H9 (cell line): ENCODE data around the gene GRK4. TPM values are rescaled to one million over a fixed set of nuclear protein-coding genes. Genes with fewer than 3 reads are reported as not detected.

Experiments
- DNase-seq: peaks from one replicate; pipeline ENCODE4 v3.0.0-alpha.2; 2017
- H2AFZ ChIP-seq: one replicate; pipeline ENCODE4 v1.6.1; 2013; ENCODE audit warnings: mild to moderate bottlenecking, low read length, control low read depth, moderate library complexity
- H2AK5ac ChIP-seq: 2 replicates; pipeline ENCODE4 v1.6.1; 2013; ENCODE audit warnings: low read length, control low read depth, mixed read lengths; ENCODE audit not compliant: insufficient read length
- H2BK120ac ChIP-seq: one replicate; pipeline ENCODE4 v1.6.1; 2013; ENCODE audit warnings: low read depth, mild to moderate bottlenecking, low read length, control low read depth, inconsistent platforms; ENCODE audit not compliant: poor library complexity, severe bottlenecking
- H2BK12ac ChIP-seq: 2 replicates; pipeline ENCODE4 v1.6.1; 2013; ENCODE audit warnings: low read length, control low read depth, mixed read lengths, low read depth; ENCODE audit not compliant: insufficient read length
- H2BK15ac ChIP-seq: 2 replicates; pipeline ENCODE4 v1.6.1; 2013; ENCODE audit warnings: low read depth, low read length, control low read depth
- H2BK20ac ChIP-seq: one replicate; pipeline ENCODE4 v1.6.1; 2013; ENCODE audit warnings: low read depth, mild to moderate bottlenecking, low read length, control low read depth, inconsistent platforms; ENCODE audit not compliant: poor library complexity, severe bottlenecking
- H2BK5ac ChIP-seq: 2 replicates; pipeline ENCODE4 v1.6.1; 2013; ENCODE audit warnings: low read length, control low read depth, mixed read lengths; ENCODE audit not compliant: insufficient read length
- H3K14ac ChIP-seq: 2 replicates; pipeline ENCODE4 v1.6.1; 2013; ENCODE audit warnings: low read length, control low read depth; ENCODE audit not compliant: insufficient read depth
- H3K18ac ChIP-seq: 2 replicates; pipeline ENCODE4 v1.6.1; 2013; ENCODE audit warnings: low read depth, mild to moderate bottlenecking, mixed read lengths, low read length, control low read depth; ENCODE audit not compliant: insufficient read length
- H3K23ac ChIP-seq: 2 replicates; pipeline ENCODE4 v1.6.1; 2013; ENCODE audit warnings: low read length, control low read depth, mixed read lengths, low read depth; ENCODE audit not compliant: insufficient read length
- H3K23me2 ChIP-seq: 2 replicates; pipeline ENCODE4 v1.6.1; 2013; ENCODE audit warnings: low read depth, mild to moderate bottlenecking, mixed read lengths, low read length, control low read depth; ENCODE audit not compliant: insufficient read length, poor library complexity, severe bottlenecking
- H3K27ac ChIP-seq: 2 replicates; pipeline ENCODE4 v1.5.1; 2013; ENCODE audit warnings: low read length, control low read depth, mixed read lengths, low read depth; ENCODE audit not compliant: insufficient read length
- H3K27me3 ChIP-seq: 2 replicates; pipeline ENCODE4 v1.6.1; 2013; ENCODE audit warnings: low read length, control low read depth, inconsistent platforms; ENCODE audit not compliant: insufficient read depth
- H3K4ac ChIP-seq: 2 replicates; pipeline ENCODE4 v1.6.1; 2013; ENCODE audit warnings: low read depth, mild to moderate bottlenecking, control low read depth, inconsistent platforms, low read length, moderate library complexity
- H3K4me1 ChIP-seq: 2 replicates; pipeline ENCODE4 v1.6.1; 2013; ENCODE audit warnings: low read length, control low read depth, inconsistent platforms; ENCODE audit not compliant: insufficient read depth
- H3K4me2 ChIP-seq: 2 replicates; pipeline ENCODE4 v1.6.1; 2013; ENCODE audit warnings: low read length, control low read depth, mixed read lengths; ENCODE audit not compliant: insufficient read length, insufficient read depth
- H3K56ac ChIP-seq: 2 replicates; pipeline ENCODE4 v1.6.1; 2013; ENCODE audit warnings: low read depth, mild to moderate bottlenecking, mixed read lengths, low read length, control low read depth; ENCODE audit not compliant: insufficient read length
- H3K79me1 ChIP-seq: 2 replicates; pipeline ENCODE4 v1.6.1; 2013; ENCODE audit warnings: low read depth, mild to moderate bottlenecking, moderate library complexity, low read length, control low read depth, inconsistent platforms; ENCODE audit not compliant: insufficient read depth, poor library complexity, severe bottlenecking
- H3K79me2 ChIP-seq: 2 replicates; pipeline ENCODE4 v1.6.1; 2013; ENCODE audit warnings: low read length, control low read depth, inconsistent platforms; ENCODE audit not compliant: insufficient read depth
- H3K9ac ChIP-seq: 2 replicates; pipeline ENCODE4 v1.6.1; 2013; ENCODE audit warnings: low read length, control low read depth, mixed read lengths; ENCODE audit not compliant: insufficient read length; ENCODE audit errors: extremely low read depth
- H3K9me3 ChIP-seq: one replicate; pipeline ENCODE4 v1.6.1; 2013; ENCODE audit warnings: low read depth, low read length, inconsistent platforms; ENCODE audit not compliant: control insufficient read depth
- H3T11ph ChIP-seq: one replicate; pipeline ENCODE4 v1.6.1; 2013; ENCODE audit warnings: mild to moderate bottlenecking, low read length, control low read depth, inconsistent platforms
- H4K20me1 ChIP-seq: one replicate; pipeline ENCODE4 v1.6.1; 2013; ENCODE audit not compliant: control insufficient read depth, insufficient read length, insufficient read depth
- H4K5ac ChIP-seq: 2 replicates; pipeline ENCODE4 v1.6.1; 2013; ENCODE audit warnings: low read depth, mild to moderate bottlenecking, mixed read lengths, low read length, control low read depth; ENCODE audit not compliant: insufficient read length
- H4K8ac ChIP-seq: replicated peaks from 2 replicates; pipeline ENCODE4 v1.6.1; 2013; ENCODE audit warnings: low read length, control low read depth, mixed read lengths, low read depth; ENCODE audit not compliant: insufficient read length
- H4K91ac ChIP-seq: 2 replicates; pipeline ENCODE4 v1.6.1; 2013; ENCODE audit warnings: low read depth, mild to moderate bottlenecking, moderate library complexity, mixed read lengths, low read length, control low read depth; ENCODE audit not compliant: insufficient read length
- H3K27ac Mint-ChIP-seq, 3 experiments: 2 replicates in 2 of 3; 3 replicates in 1 of 3; pipeline ENCODE4 v1.8.0; 2020 to 2021; ENCODE audit warnings: mixed read lengths in 3 of 3, mild to moderate bottlenecking in 1 of 3, moderate library complexity in 1 of 3
- H3K27me3 Mint-ChIP-seq: 2 replicates; pipeline ENCODE4 v1.8.0; 2021; ENCODE audit warnings: low read depth, mild to moderate bottlenecking, moderate library complexity, mixed read lengths
- H3K36me3 Mint-ChIP-seq, 3 experiments: 2 replicates in 2 of 3; 3 replicates in 1 of 3; pipeline ENCODE4 v1.8.0; 2020 to 2021; ENCODE audit warnings: low read depth in 3 of 3, mixed read lengths in 3 of 3; ENCODE audit not compliant: insufficient read depth in 1 of 3
- H3K4me1 Mint-ChIP-seq, 2 experiments: 2 replicates each; pipeline ENCODE4 v1.8.0; 2020; ENCODE audit warnings: mixed read lengths in 2 of 2
- H3K4me3 Mint-ChIP-seq, 2 experiments: 2 replicates in 1 of 2; 3 replicates in 1 of 2; pipeline ENCODE4 v1.8.0; 2020 to 2021; ENCODE audit warnings: mild to moderate bottlenecking in 2 of 2, mixed read lengths in 2 of 2, moderate library complexity in 1 of 2
- H3K9me3 Mint-ChIP-seq, 2 experiments: 2 replicates in 1 of 2; 3 replicates in 1 of 2; pipeline ENCODE4 v1.8.0; 2020; ENCODE audit warnings: mild to moderate bottlenecking in 2 of 2, mixed read lengths in 2 of 2, moderate library complexity in 1 of 2
- WGBS: extraction: QIAGEN DNeasy Blood & Tissue Kit; methylation state at CpG from one replicate; pipeline ENCODE4 v1.1.7; 2013; ENCODE audit warnings: missing lambda C conversion rate, low lambda C conversion rate, mixed read lengths; ENCODE audit not compliant: insufficient read length; ENCODE audit errors: extremely low coverage; 5-methylcytosine and 5-hydroxymethylcytosine counted together
- total RNA-seq: library from RNA; stranded (reverse); gene quantifications from 2 replicates; pipeline ENCODE4 v1.2.1, GENCODE V29; 2021
- TF ChIP-seq, protein P1 (sequence below): fragments of 200-600 bp; sonication (generic); conservative IDR thresholded peaks from 3 replicates; pipeline ENCODE4 v1.8.0; 2021; ENCODE audit warnings: antibody characterized with exemption, mild to moderate bottlenecking

Gene GRK4
- total RNA-seq, 1 experiment from 2014 or later: 4.8 TPM

DNA sequence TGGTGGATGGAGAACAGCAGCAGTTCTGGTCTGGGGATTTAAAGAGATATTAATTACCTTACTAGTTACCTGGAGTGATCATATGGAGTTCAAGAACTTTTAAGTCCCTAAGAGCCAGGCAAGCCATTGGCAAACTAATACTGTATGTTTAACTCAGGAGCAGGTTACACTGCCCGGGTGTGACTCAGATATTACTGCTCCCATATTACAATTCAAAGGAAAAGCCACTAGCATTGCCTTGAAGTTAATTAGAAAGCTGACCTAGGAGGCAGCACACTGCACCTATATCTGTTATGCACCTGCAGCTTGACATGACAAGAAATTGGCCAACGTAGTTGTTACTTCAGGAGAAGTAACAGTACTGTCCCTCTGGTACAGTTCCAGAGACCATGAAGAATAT is 47.2 kb downstream of the GRK4 start:
- no peak overlapping the region for H4K91ac ChIP-seq
- no peak overlapping the region for H4K5ac ChIP-seq
- no CpG with 5 or more reads among the region's 2 CpGs for WGBS
- no peaks in the 10 kb centered on the region for H3K27me3 Mint-ChIP-seq
- no peak overlapping the region for H3K4ac ChIP-seq
- H3K4me1 ChIP-seq: no peaks in the 10 kb centered on the region
- no peak overlapping the region for H4K8ac ChIP-seq
- no peak overlapping the region for H2BK20ac ChIP-seq
- no peak overlapping the region for H3K56ac ChIP-seq
- no peak overlapping the region for H2BK15ac ChIP-seq
- H2BK5ac ChIP-seq: no peak overlapping the region
- H2BK120ac ChIP-seq: no peak overlapping the region
- H3K27ac ChIP-seq: no peak overlapping the region
- no peak overlapping the region for H3K18ac ChIP-seq
- no peaks in the 10 kb centered on the region for H3K79me1 ChIP-seq
- no peak overlapping the region for H3K23ac ChIP-seq
- no peaks in the 10 kb centered on the region for H3K27me3 ChIP-seq
- H3K9me3 Mint-ChIP-seq: no peaks in the 10 kb centered on the region
- H3K4me2 ChIP-seq: no peak overlapping the region
- no peaks in the 10 kb centered on the region for H4K20me1 ChIP-seq
- no peak overlapping the region for H3K27ac Mint-ChIP-seq
- TF ChIP-seq, protein P1, sequence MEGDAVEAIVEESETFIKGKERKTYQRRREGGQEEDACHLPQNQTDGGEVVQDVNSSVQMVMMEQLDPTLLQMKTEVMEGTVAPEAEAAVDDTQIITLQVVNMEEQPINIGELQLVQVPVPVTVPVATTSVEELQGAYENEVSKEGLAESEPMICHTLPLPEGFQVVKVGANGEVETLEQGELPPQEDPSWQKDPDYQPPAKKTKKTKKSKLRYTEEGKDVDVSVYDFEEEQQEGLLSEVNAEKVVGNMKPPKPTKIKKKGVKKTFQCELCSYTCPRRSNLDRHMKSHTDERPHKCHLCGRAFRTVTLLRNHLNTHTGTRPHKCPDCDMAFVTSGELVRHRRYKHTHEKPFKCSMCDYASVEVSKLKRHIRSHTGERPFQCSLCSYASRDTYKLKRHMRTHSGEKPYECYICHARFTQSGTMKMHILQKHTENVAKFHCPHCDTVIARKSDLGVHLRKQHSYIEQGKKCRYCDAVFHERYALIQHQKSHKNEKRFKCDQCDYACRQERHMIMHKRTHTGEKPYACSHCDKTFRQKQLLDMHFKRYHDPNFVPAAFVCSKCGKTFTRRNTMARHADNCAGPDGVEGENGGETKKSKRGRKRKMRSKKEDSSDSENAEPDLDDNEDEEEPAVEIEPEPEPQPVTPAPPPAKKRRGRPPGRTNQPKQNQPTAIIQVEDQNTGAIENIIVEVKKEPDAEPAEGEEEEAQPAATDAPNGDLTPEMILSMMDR: no peak
- 0 out of 4 replicates have a peak, but pooled peaks cover 0 to 2% of the 10 kb centered on the region in 2 experiments for H3K4me1 Mint-ChIP-seq
- DNase-seq: no peak
- H2AK5ac ChIP-seq: no peak overlapping the region
- no peak overlapping the region for H3K9ac ChIP-seq
- H3K9me3 ChIP-seq: no peaks in the 10 kb centered on the region
- H3K36me3 Mint-ChIP-seq: no peaks in the 10 kb centered on the region
- no peak overlapping the region for H3T11ph ChIP-seq
- H2BK12ac ChIP-seq: no peak overlapping the region
- no peak overlapping the region for H3K14ac ChIP-seq
- no peak overlapping the region for H3K4me3 Mint-ChIP-seq
- no peak overlapping the region for H2AFZ ChIP-seq
- no peaks in the 10 kb centered on the region for H3K23me2 ChIP-seq
- no peaks in the 10 kb centered on the region for H3K79me2 ChIP-seq
